Ishikawa (cell line): Measurements from ENCODE around the gene PCDHGB1.

Experiments used
- CEBPB ChIP-seq: IDR thresholded peaks from 2 replicates; pipeline ENCODE4 v1.6.1; 2012
- CREB1 ChIP-seq: IDR thresholded peaks from 2 replicates; pipeline ENCODE4 v1.6.1; 2012; ENCODE audit warnings: low read depth
- EGR1 ChIP-seq: IDR thresholded peaks from 2 replicates; pipeline ENCODE4 v1.6.1; 2012
- EP300 ChIP-seq: IDR thresholded peaks from 2 replicates; pipeline ENCODE4 v1.6.1; 2012; ENCODE audit warnings: borderline replicate concordance
- FOXM1 ChIP-seq: IDR thresholded peaks from 2 replicates; pipeline ENCODE4 v1.6.1; 2012; ENCODE audit warnings: low read depth, borderline replicate concordance
- NFIC ChIP-seq: IDR thresholded peaks from 2 replicates; pipeline ENCODE4 v1.6.1; 2012
- RAD21 ChIP-seq: IDR thresholded peaks from 2 replicates; pipeline ENCODE4 v1.6.1; 2012; ENCODE audit warnings: low read depth
- REST ChIP-seq: IDR thresholded peaks from 2 replicates; pipeline ENCODE4 v1.6.1; 2012; ENCODE audit warnings: low read depth, mild to moderate bottlenecking
- TAF1 ChIP-seq: IDR thresholded peaks from 2 replicates; pipeline ENCODE4 v1.6.1; 2012; ENCODE audit warnings: low read depth, mild to moderate bottlenecking
- TCF12 ChIP-seq: IDR thresholded peaks from 2 replicates; pipeline ENCODE4 v1.6.1; 2012; ENCODE audit warnings: low read depth
- TEAD4 ChIP-seq: IDR thresholded peaks from 2 replicates; pipeline ENCODE4 v1.6.1; 2012
- YY1 ChIP-seq: IDR thresholded peaks from 2 replicates; pipeline ENCODE4 v1.6.1; 2012; ENCODE audit warnings: low read depth
- ZBTB7A ChIP-seq: IDR thresholded peaks from 2 replicates; pipeline ENCODE4 v1.6.1; 2012; ENCODE audit warnings: low read depth
- TF ChIP-seq, protein P1 (sequence below): IDR thresholded peaks from 2 replicates; pipeline ENCODE4 v1.6.1; 2012
- TF ChIP-seq, protein P2 (sequence below): IDR thresholded peaks from 2 replicates; pipeline ENCODE4 v1.6.1; 2012

The PCDHGB1 gene

DNA sequence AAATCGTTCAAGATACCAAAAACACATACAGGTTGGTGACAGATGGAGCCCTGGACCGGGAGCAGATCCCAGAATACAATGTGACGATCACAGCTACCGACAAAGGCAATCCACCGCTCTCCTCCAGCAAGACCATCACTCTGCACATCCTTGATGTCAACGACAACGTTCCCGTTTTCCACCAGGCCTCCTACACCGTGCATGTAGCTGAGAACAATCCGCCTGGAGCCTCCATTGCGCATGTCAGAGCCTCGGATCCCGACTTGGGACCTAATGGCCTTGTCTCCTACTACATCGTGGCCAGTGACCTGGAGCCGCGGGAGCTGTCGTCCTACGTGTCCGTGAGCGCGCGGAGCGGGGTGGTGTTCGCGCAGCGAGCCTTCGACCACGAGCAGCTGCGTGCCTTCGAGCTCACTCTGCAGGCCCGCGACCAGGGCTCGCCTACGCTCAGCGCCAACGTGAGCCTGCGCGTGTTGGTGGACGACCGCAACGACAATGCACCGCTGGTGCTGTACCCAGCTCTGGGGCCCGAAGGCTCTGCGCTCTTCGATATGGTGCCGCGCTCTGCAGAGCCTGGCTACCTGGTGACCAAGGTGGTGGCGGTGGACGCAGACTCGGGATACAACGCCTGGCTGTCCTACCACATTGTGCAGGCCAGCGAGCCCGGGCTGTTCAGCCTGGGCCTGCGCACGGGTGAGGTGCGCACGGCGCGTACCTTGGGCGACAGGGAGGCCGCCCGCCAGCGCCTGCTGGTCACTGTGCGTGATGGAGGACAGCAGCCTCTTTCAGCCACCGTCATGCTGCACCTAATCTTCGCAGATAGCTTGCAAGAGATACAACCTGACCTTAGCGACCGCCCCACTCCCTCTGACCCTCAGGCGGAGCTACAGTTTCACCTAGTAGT, 21.9 kb downstream of the PCDHGB1 start:
- TF ChIP-seq TAF1 (no peak), FOXM1 (no peak), CREB1 (no peak), ZBTB7A (no peak), NFIC (no peak), TCF12 (no peak), YY1 (no peak), EP300 (no peak), REST (no peak), EGR1 (no peak), TEAD4 (no peak), CEBPB (no peak), RAD21 (no peak)
- TF ChIP-seq, protein P1, sequence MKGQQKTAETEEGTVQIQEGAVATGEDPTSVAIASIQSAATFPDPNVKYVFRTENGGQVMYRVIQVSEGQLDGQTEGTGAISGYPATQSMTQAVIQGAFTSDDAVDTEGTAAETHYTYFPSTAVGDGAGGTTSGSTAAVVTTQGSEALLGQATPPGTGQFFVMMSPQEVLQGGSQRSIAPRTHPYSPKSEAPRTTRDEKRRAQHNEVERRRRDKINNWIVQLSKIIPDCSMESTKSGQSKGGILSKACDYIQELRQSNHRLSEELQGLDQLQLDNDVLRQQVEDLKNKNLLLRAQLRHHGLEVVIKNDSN = no peak
- TF ChIP-seq, protein P2, sequence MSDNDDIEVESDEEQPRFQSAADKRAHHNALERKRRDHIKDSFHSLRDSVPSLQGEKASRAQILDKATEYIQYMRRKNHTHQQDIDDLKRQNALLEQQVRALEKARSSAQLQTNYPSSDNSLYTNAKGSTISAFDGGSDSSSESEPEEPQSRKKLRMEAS = no peak

DNA sequence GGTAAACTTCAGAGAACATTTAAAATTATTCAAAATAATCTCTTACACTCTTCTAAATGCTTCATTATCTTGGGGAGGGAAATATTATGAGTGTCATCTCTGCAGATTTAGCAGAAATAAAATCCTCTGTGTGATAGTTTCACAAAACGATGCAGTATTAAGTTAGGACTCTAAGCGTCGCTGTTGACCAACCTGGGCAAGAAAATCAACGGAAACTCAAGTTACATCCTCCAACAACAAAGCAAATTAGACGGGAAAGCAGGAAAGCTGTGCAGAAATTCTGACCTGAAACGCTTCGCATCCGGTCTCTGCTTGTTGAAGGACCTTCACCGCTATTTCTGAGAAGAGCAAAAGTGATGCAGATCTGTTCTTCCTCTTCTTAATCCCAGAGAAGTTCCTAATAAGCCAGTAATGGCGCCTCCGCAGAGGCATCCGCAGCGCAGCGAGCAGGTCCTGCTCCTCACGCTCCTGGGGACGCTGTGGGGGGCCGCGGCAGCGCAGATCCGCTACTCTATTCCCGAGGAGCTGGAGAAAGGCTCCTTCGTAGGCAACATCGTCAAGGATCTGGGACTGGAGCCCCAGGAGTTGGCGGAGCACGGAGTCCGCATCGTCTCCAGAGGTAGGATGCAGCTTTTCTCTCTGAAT, 23.9 kb downstream of the PCDHGB1 start, which contains the start of gene PCDHGA6:
Gene PCDHGA6 (plus strand): TSS at position 219 of the 645 bp plus-strand sequence. CDS start 193 bp downstream, at position 412.
- TF ChIP-seq RAD21 (peak; percentile 53), NFIC (no peak)

- TF ChIP-seq REST = no peak
- TF ChIP-seq CEBPB = no peak
- no peak for TF ChIP-seq RAD21
- TF ChIP-seq EGR1 = no peak
- no peak for TF ChIP-seq NFIC
- no peak for TF ChIP-seq EP300
- no peak for TF ChIP-seq ZBTB7A
- TF ChIP-seq TEAD4 = no peak
- TF ChIP-seq FOXM1 = no peak
- TF ChIP-seq, protein P1 = no peak
- TF ChIP-seq CREB1 = no peak
- TF ChIP-seq YY1 = no peak
- TF ChIP-seq, protein P2 = no peak
These were observed 24.7 kb downstream of the PCDHGB1 start for GRCh38 chr5:141374627-141375026.

GRCh38 chr5:141382469-141383294, 32.8 kb downstream of the PCDHGB1 start, which contains the start of gene PCDHGA7:
Gene PCDHGA7 (plus strand): TSS chr5:141382742. CDS start chr5:141382900, 158 bp downstream.
- TF ChIP-seq TCF12 (no peak), REST (no peak), TAF1 (no peak), EGR1 (no peak), RAD21 (no peak), ZBTB7A (no peak)
- TF ChIP-seq, protein P2 = no peak
